T-helper 22 cell (primary cell): ENCODE measurements around the gene SPOCK2.

Source experiments
- DNase-seq: peaks from one replicate; pipeline ENCODE4 v3.0.0-alpha.2; 2020; ENCODE audit warnings: low read depth

Gene SPOCK2

GRCh38 chr10:72031706-72032105 is 56.6 kb downstream of the SPOCK2 start:
- DNase-seq: no peak

GRCh38 chr10:72030762-72031543 is 57.4 kb downstream of the SPOCK2 start:
- DNase-seq: no peak

GRCh38 chr10:72029414-72029813 is 58.9 kb downstream of the SPOCK2 start:
- no peak for DNase-seq

DNA sequence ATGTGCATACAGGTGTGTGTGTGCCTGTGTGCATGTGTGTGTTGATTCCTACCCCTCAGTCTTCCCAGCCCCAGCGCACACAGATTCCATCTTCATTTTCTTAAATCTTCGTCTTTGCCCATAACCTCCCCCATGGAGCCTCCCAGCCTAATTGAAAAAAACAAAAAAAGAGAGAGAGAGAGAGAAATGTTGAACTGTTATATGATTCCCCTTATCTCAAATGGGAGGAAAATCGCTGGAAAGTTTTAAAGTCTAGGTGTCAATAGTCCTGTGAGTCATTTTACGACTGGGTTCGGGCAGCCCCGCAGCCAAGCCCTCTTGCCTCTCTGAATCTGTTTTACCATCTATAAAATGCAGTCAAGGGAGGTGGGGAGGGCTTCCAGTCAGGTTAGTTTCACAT is 60.9 kb downstream of the SPOCK2 start:
- DNase-seq: no peak

DNA sequence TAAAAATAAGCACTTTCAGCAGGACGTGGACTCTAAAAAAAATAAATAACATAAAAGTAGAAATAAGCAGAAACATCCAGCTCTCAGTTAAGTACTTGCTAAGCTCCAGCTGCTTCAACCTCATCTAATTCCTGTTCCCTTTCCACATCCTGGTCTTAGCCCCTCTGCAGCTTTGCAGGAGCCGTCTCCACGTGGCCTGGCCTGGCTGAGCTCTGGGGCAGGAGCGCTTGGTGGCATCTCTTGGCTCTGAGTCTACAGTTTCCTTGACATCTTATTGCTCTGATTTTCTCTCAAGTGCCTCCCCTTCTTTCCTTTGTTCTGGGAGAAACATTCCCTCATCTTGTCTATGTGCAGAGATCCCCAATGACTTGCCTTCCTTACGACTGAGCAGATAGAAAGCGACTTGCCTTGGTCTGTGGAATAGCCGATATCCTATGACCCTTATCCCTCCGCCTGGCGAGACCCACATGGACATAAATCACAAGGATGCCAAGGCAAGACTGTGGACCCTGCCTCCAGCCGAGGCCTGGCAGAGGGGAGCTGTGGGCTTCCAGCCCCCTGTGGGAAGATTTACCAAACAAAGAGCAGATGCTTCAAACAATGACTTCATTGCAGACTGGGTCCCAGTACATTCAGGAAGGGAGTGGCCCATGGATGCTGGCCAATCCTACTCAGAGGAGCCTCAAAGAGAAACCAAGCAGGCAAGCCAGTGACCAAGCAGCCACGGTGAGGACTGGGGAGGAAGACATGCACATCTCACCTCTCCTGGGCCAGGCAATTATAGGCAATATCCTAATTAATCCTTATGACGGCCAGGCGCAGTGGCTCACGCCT is 61.9 kb downstream of the SPOCK2 start:
- DNase-seq: no peak

DNA sequence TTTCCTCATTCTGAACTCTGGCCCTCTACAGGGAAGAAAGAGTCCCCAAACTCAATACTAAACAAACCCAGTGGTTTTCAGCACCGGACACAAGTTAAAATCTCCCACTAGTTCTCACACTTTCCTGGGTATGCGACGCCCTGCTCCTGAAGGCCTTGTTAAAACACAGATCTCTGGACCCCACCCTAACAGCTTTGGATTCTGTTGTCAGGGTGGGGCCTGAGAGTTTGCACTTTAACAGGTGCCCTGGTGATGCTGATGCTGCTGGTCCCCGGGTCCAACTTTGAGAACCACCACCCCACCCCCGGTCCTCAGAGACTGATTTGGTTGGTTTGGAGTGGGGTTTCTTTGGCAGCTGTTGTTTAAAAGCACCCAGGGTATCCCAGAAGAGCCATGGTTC is 62.5 kb downstream of the SPOCK2 start:
- DNase-seq: no peak

DNA sequence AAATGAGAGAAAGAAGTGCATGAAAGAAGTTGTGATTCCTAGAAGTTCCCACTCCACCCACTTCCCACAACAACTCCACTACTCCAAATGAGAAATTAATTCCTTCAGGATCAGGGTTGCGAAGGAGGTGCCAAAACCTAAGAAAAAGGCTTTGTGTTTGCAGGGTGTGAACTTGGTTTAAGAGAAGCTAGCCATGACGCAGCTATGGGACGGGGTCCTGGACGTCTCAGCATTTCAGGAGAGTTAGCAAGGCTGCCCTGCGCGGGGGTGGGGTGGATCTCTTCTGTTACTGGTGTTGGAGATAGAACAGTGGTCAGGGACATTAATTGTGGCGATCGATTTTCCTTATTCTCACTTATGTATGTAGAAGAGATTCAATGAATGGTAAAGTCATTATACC is 63.0 kb downstream of the SPOCK2 start:
- DNase-seq: no peak

- DNase-seq: no peak
Measured at GRCh38 chr10:72024596-72024995, 63.8 kb downstream of the SPOCK2 start.

DNA sequence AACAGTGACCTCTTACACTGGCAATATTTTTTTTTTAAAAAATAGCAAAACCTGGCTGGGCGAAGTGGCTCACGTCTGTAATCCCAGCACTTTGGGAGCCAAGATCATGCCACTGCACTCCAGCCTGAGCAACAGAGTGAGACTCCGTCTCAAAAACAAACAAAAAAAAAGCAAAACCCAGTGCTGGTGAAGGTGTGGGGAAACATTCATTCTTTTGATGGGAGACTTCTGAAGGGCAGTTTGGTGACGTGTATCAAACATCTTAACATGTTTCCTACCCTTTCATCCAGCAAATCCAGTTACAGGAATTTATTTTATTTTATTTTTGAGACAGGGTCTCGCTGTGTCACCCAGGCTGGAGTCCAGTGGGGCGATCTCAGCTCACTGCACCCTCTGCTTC is 66.1 kb downstream of the SPOCK2 start:
- DNase-seq: no peak

DNA sequence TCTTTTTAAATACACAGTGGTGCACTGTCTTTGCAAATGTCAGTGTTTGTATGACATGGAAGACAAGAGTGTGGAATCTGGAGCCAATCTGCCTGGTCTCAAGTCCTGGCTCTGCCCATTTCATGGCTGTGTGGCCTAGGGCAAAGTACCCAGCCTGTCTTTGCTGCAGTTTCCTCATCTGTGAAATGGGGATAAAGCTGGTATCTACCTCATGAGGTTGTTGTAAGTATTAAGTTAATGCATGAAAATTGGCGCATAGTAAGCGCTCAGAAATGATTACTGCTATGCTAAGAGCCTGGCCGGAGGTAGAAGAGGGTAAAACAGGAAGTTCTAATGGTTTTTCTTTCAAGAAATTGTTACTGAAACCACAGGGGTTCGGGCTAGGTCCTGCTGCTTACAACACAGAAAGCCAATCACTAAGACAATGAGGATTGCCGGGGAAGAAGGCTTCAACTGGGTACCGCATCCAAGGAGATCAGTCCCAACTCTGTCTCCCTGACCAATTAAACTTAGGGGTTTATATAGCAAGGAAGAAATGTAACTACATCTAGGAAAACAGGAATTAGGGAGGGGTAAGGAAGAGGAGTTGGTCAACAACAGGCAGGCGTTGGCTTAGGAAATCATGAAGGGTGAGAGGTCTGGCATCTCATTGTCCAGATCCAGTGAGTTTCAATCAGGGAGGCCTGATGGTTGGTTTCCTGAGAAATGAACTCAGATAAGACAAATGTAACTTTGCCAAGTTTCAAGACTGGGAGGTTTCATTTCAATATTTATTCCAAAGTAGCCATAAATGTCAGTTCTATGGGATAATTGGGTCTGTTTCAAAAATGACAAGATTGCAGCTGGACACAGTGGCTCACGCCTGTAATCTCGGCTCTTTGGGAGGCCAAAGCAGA is 67.2 kb downstream of the SPOCK2 start:
- no peak for DNase-seq

GRCh38 chr10:72019085-72019876 is 69.1 kb downstream of the SPOCK2 start:
- no peak for DNase-seq

- no peak for DNase-seq
Measured at GRCh38 chr10:72016608-72017300, 71.6 kb downstream of the SPOCK2 start.

- DNase-seq: no peak
Measured at GRCh38 chr10:72015841-72016240, 72.5 kb downstream of the SPOCK2 start.

GRCh38 chr10:72014785-72015480 is 73.4 kb downstream of the SPOCK2 start:
- no peak for DNase-seq

DNA sequence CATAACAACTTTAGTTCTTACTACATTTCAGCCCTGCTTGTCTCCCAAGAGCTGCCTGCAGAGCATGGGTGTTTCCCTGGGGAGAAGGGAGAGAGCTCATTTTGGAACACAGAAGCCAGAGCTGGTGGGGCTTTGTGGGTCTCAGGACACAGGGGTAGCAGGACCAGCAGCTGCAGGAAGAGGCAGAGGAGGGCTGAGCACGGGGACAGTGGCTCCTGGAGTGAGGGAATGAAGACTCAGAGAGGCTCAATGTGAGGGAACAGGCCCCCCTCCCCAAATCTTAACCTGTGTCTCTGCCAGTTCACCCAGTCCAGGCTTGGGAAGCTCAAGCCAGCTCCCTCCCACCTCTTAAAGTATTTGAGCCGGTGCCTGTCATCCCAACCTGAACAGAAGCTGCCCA is 74.2 kb downstream of the SPOCK2 start:
- no peak for DNase-seq

DNA sequence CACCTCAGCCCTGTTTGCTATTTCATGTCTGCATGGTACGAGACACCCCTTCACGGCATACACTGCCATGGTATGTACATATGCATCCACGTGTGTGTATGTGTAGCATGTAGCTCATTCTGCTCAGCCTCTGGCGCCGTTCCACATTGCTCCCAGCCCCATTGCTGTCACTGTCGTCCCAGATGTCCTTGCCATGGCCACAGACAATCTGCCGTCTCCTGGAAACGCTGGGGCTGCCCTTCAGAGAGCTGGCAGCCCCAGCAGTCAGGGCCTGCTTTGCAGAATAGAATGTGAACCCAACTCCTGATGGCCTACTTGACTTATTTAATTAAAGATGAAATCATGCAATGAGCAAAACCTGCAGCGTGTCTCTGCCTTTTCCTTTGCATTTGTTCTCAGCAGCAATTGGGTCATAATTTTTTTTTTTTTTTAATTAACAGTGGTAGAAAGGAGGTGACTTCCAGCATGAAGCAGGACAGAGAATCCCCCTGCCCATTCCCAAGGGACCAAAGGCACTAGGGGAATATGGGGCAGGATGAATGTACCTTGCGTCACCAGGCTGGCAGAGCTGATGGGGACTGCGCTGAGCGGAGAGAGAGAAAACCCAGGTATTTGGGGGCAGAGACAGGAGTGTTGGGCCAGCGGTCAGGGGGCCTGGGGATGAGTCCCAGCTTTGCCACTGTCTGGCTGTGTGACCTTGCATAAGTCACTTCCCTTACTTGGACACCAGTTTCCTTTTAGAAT is 75.0 kb downstream of the SPOCK2 start:
- no peak for DNase-seq

- DNase-seq: no peak
Measured at GRCh38 chr10:72012796-72013195, 75.6 kb downstream of the SPOCK2 start.

DNA sequence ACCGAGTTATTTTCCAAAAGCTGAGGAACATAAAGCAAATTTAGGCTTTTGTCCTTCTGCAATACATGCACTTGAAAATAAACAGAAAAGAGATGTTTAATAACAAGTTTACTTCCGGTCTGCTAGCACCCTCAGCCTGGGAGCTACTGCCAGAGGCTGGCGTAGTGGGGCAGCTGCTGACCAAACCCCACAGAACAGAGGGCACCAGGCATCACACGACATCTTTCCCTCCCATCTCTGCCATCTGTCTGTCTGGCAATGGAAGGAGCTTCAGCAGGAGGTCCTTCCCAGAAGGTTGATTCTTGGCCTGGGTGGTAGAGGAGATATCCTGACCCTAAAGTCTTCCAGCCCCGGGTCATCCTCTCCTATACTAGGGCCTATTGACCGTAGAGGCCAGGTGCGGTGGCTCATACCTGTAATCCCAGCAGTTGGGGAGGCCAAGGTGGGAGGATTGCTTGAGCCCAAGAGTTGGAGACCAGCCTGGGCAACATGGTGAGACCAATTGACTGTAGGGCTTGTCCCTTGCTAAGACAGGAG is 76.3 kb downstream of the SPOCK2 start:
- DNase-seq: no peak

DNA sequence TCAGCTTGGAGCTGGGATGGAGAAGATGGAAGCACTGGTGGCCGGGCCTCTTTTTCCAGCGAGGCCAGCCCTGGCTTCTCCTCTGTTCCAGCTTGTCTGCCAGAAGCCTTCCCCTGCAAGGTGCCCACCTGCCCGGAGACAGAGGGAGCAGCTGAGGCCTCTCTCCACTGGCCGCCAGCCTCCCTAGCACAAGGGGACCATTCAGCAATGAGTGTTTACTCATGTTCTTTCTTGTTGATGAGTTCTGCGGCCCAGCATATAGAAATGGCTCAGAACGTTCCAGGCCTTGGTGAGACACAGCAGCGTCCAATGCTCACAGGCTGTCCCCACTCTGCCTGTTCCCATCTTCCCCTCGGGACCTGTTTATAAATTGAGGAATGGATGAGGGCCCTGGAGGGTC is 76.9 kb downstream of the SPOCK2 start:
- no peak for DNase-seq
